DOHH2 (cell line): ENCODE data around the gene GRAP.

ENCODE experiments used
- CTCF ChIP-seq: fragments of 200-600 bp; sonication (generic); IDR thresholded peaks from one replicate; pipeline ENCODE4 v1.5.1; 2014; ENCODE audit warnings: antibody characterized with exemption, mild to moderate bottlenecking, low read depth, low read length; ENCODE audit not compliant: poor library complexity, severe bottlenecking
- EZH2phosphoT487 ChIP-seq: fragments of 200-600 bp; sonication (generic); IDR thresholded peaks from 2 replicates; pipeline ENCODE4 v1.6.1; 2017; ENCODE audit warnings: borderline replicate concordance, mild to moderate bottlenecking, antibody characterized with exemption, low read length, moderate library complexity, mixed read lengths

- TF ChIP-seq CTCF (no peak), EZH2phosphoT487 (no peak)
Observed at GRCh38 chr17:18992454-18993130, 54.2 kb downstream of the GRAP start.
